ENCODE measurements around the gene MAP4K2. TPM values are rescaled to one million over a fixed set of nuclear protein-coding genes. Genes with fewer than 3 reads are reported as not detected.

Gene MAP4K2
- total and polyA plus RNA-seq, 9 of the 15 experiments (the other 6 are each of a cell fraction or from before 2014, with no cell fraction given), result 0.13 to 14.5 (median 7.3) TPM

- TF ChIP-seq ZNF280A (IDR thresholded peaks at IDR 0.05; ENCODE audit: low read depth, partially characterized antibody), result no peak
- no peak for TF ChIP-seq CCAR2 (IDR thresholded peaks at IDR 0.05; ENCODE audit: low read depth, low read length)
- TF ChIP-seq TFAM (CRISPR knock-in tag; conservative IDR thresholded peaks at IDR 0.05), result no peak
- TF ChIP-seq, protein P1, sequence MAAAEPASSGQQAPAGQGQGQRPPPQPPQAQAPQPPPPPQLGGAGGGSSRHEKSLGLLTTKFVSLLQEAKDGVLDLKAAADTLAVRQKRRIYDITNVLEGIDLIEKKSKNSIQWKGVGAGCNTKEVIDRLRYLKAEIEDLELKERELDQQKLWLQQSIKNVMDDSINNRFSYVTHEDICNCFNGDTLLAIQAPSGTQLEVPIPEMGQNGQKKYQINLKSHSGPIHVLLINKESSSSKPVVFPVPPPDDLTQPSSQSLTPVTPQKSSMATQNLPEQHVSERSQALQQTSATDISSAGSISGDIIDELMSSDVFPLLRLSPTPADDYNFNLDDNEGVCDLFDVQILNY (CRISPR knock-in tag; IDR thresholded peaks at IDR 0.05), result no peak
- no peak for TF ChIP-seq ZNF12 (CRISPR knock-in tag; IDR thresholded peaks at IDR 0.05)
- no peak for TF ChIP-seq RBM15 (IDR thresholded peaks at IDR 0.05; ENCODE audit: insufficient read depth, low read length)
These were observed 29.6 kb upstream of the MAP4K2 start (continued) for GRCh38 chr11:64832467-64833197.

DNA sequence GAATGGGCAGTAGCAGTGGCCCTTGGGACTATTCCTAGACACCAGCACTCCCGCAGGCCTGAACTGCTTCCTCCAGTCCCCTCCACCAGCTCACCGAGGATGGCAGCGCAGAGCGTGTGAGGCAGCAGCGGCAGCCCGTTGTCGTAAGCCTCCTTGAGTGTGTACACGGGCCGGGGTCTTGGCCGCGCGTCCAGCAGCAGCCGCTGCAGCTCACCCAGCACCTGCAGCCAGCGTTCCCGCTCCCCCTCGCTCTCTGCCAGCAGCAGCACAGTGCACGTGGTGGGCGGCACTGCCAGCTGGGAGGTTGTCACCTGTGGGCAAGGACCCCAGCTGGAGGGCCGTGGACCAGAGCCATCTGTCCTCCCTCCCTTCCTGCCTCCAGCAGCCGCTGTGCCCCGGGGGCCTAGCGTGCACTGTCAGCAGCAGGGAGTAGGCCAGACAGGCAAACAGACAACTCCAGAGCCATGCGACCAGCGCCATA is 28.4 kb upstream of the MAP4K2 start:
- H3K9me1 ChIP-seq (ENCODE audit: control insufficient read depth, insufficient read depth, low read length), result no peaks in the 10 kb centered on the region
- H3K79me2 ChIP-seq (ENCODE audit: control insufficient read depth, insufficient read depth, low read length), result no peaks in the 10 kb centered on the region
- no peaks in the 10 kb centered on the region for H3K9me3 ChIP-seq (replicated peaks; ENCODE audit: control insufficient read depth, insufficient read depth, low read depth, low read length)
- no peak overlapping the region for H3K4me2 ChIP-seq (ENCODE audit: insufficient read depth, low read length)
- DNase-seq (ENCODE audit: extremely low read depth in 1 of 4, low spot score in 3 of 4) (no peak), ATAC-seq (no peak), FAIRE-seq (no peak)
- peaks cover 61% of the 10 kb centered on the region for H3K36me3 ChIP-seq (ENCODE audit: control insufficient read depth, insufficient read depth, low read length)
- POLR2A ChIA-PET, result interaction anchor here (1.1 to 1.4 kb wide), 2 partner anchors 14 to 592 kb away, joined by 3 to 4 read pairs; no protein-coding TSS in a partner anchor
- H4K20me1 ChIP-seq (replicated peaks; ENCODE audit: control insufficient read depth, insufficient read depth, low read length), result no peaks in the 10 kb centered on the region
- TF ChIP-seq BRD9 (IDR thresholded peaks at IDR 0.05; ENCODE audit: low read depth, partially characterized antibody), result no peak
- no peak for TF ChIP-seq CBX5 (IDR thresholded peaks at IDR 0.05; ENCODE audit: borderline replicate concordance, low read depth)
- no peak for TF ChIP-seq ARID2 (IDR thresholded peaks at IDR 0.05)
- no peak overlapping the region for H3K4me3 ChIP-seq
- H3K27ac ChIP-seq (ENCODE audit: extremely low read depth, low read depth, low read length), result no peak overlapping the region
- in situ Hi-C loops (cut with MboI) (no loop called here), intact Hi-C loops (cut with micrococcal nuclease) (no loop called here)
- no peak overlapping the region for H2AFZ ChIP-seq (ENCODE audit: low read depth, low read length)
- BruUV-seq (replicated peaks), result no TSS peak
- H3K27me3 ChIP-seq (ENCODE audit: control insufficient read depth in 2 of 2, insufficient read depth in 2 of 2, low read length in 2 of 2), result no peaks in the 10 kb centered on the region
- peak overlapping the region in 1 of 2 experiments; percentile 64; a peak in 2 of 4 replicates for H3K9ac ChIP-seq (ENCODE audit: insufficient read depth in 1 of 2, low read depth in 2 of 2, low read length in 2 of 2)
- 88% methylated on average over 15 of the region's 24 CpGs for WGBS (ENCODE audit: insufficient coverage, low coverage, missing lambda C conversion rate)
- CTCF ChIA-PET (ENCODE audit: low intra/inter-chr PET ratio), result no interaction called here
- H3K4me1 ChIP-seq (replicated peaks in 1 of 2; ENCODE audit: control insufficient read depth in 2 of 2, insufficient read depth in 2 of 2, low read length in 2 of 2), result peaks cover 10 to 56% of the 10 kb centered on the region in 2 experiments; a peak in 4 of 5 replicates

Measured in K562 (cell line).